Measurements from ENCODE around the gene MTOR.

The MTOR gene

DNA sequence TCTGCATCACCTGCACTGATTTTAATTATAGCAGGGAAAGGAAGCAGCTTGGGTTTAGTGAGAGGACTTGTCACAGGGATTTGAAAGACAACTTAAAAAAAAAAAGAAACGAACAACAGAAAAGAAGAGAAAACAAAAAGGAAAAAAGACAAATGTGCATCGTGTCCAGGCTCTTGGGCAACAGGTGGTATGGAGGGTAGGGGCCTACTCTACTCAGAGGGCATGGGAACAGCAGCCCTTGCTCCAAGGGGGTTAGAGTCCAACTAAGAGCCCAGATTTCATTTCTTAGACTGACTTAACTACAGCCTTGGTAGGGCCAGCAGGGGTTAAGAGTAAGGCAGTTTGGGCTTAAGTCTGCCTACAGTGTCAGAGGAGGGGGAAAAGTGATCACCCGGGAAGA, 147.4 kb downstream of the MTOR start:
- Histone ChIP-seq H2BK120ac (ENCODE audit: insufficient read depth, low read length, poor library complexity) (no peak overlapping the region), H3K14ac (ENCODE audit: low read length) (no peak overlapping the region), H3K9ac (ENCODE audit: low read length) (no peak overlapping the region), H3K4me1 (ENCODE audit: control insufficient read depth in 1 of 2, insufficient read depth in 2 of 2, low read length in 2 of 2) (no peaks in the 10 kb centered on the region), H3K18ac (ENCODE audit: low read length) (no peak overlapping the region), H2BK12ac (ENCODE audit: low read length) (no peak overlapping the region), H3K36me3 (ENCODE audit: control insufficient read depth in 1 of 2, insufficient read depth in 2 of 2, low read length in 2 of 2) (peaks cover 28 to 46% of the 10 kb centered on the region in 2 experiments), H4K12ac (ENCODE audit: low read depth, low read length) (no peak overlapping the region), H2BK5ac (ENCODE audit: low read depth, low read length, poor library complexity) (no peak overlapping the region), H3K4me2 (ENCODE audit: low read length) (no peak overlapping the region), H3K4ac (ENCODE audit: low read depth, low read length) (no peak overlapping the region), H3K27ac (ENCODE audit: low read depth, low read length) (no peak overlapping the region), H4K8ac (ENCODE audit: low read depth, low read length) (no peak overlapping the region), H4K91ac (ENCODE audit: low read depth, low read length) (no peak overlapping the region), H3K23ac (ENCODE audit: low read length) (no peak overlapping the region), H3K27me3 (ENCODE audit: insufficient read depth, low read length) (no peaks in the 10 kb centered on the region), H3K79me1 (ENCODE audit: low read length) (no peaks in the 10 kb centered on the region), H2AK5ac (ENCODE audit: low read length) (no peak overlapping the region), H2AFZ (ENCODE audit: insufficient read depth, low read length, poor library complexity) (no peak overlapping the region), H3K9me3 (ENCODE audit: insufficient read depth, low read depth, low read length) (no peaks in the 10 kb centered on the region), H3K4me3 (ENCODE audit: low read depth, low read length) (no peak overlapping the region), H3K79me2 (ENCODE audit: control insufficient read depth, insufficient read depth, low read length, poor library complexity) (no peaks in the 10 kb centered on the region)
- no CpG with 5 or more reads among the region's 3 CpGs for whole genome bisulfite sequencing (ENCODE audit: extremely low coverage, insufficient coverage, insufficient read length)
- DNase-seq = no peak

DNA sequence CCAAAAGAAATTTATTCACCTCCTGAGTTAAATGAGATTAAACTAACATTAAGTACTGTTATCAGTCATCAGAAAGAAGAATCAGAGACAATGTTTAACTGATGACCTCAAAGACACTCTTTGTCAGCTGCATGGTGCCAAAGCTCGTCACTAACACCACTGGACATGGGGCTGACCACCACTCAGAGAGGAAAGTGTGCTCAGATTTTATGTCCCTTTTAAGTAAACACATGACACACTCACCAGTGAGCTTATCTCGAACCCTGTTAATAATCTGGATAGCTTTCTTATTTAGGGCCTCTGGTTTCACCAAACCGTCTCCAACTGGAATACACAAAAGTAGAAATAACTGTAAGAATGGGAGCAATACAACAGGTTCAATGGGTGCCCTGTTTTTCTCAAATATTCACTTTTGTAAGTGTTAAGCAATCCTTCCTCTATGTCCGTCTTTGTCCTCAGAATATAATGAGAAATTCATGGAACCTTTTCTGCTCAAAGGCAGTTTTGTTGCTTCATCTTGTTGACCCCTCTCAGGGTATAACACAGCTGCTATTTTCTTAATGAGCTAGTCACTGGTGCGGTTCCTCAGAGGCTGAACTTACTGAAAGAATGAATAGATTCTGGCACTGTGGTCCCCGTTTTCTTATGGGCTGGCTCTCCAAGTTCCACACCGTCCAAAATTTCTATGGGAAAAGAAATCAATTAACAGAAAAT, 153.1 kb downstream of the MTOR start:
- H4K12ac ChIP-seq (ENCODE audit: low read depth, low read length) = no peak overlapping the region
- H2BK120ac ChIP-seq (ENCODE audit: insufficient read depth, low read length, poor library complexity) = no peak overlapping the region
- WGBS (ENCODE audit: extremely low coverage, insufficient coverage, insufficient read length) = no CpG with 5 or more reads among the region's 7 CpGs
- no peaks in the 10 kb centered on the region for H3K79me2 ChIP-seq (ENCODE audit: control insufficient read depth, insufficient read depth, low read length, poor library complexity)
- peaks cover 2% of the 10 kb centered on the region for H3K9me3 ChIP-seq (ENCODE audit: insufficient read depth, low read depth, low read length)
- H2AFZ ChIP-seq (ENCODE audit: insufficient read depth, low read length, poor library complexity) = no peak overlapping the region
- H3K4me1 ChIP-seq (ENCODE audit: control insufficient read depth in 1 of 2, insufficient read depth in 2 of 2, low read length in 2 of 2) = no peaks in the 10 kb centered on the region
- no peak overlapping the region for H3K4me3 ChIP-seq (ENCODE audit: low read depth, low read length)
- DNase-seq = no peak
- no peak overlapping the region for H3K4ac ChIP-seq (ENCODE audit: low read depth, low read length)
- no peak overlapping the region for H2BK12ac ChIP-seq (ENCODE audit: low read length)
- H2BK5ac ChIP-seq (ENCODE audit: low read depth, low read length, poor library complexity) = no peak overlapping the region
- peaks cover 32 to 49% of the 10 kb centered on the region in 2 experiments for H3K36me3 ChIP-seq (ENCODE audit: control insufficient read depth in 1 of 2, insufficient read depth in 2 of 2, low read length in 2 of 2)
- no peak overlapping the region for H4K8ac ChIP-seq (ENCODE audit: low read depth, low read length)
- no peak overlapping the region for H3K27ac ChIP-seq (ENCODE audit: low read depth, low read length)
- no peak overlapping the region for H3K4me2 ChIP-seq (ENCODE audit: low read length)
- no peak overlapping the region for H2AK5ac ChIP-seq (ENCODE audit: low read length)
- no peaks in the 10 kb centered on the region for H3K79me1 ChIP-seq (ENCODE audit: low read length)
- H3K18ac ChIP-seq (ENCODE audit: low read length) = no peak overlapping the region
- no peak overlapping the region for H3K14ac ChIP-seq (ENCODE audit: low read length)
- H3K9ac ChIP-seq (ENCODE audit: low read length) = no peak overlapping the region
- no peaks in the 10 kb centered on the region for H3K27me3 ChIP-seq (ENCODE audit: insufficient read depth, low read length)
- H4K91ac ChIP-seq (ENCODE audit: low read depth, low read length) = no peak overlapping the region
- no peak overlapping the region for H3K23ac ChIP-seq (ENCODE audit: low read length)

DNA sequence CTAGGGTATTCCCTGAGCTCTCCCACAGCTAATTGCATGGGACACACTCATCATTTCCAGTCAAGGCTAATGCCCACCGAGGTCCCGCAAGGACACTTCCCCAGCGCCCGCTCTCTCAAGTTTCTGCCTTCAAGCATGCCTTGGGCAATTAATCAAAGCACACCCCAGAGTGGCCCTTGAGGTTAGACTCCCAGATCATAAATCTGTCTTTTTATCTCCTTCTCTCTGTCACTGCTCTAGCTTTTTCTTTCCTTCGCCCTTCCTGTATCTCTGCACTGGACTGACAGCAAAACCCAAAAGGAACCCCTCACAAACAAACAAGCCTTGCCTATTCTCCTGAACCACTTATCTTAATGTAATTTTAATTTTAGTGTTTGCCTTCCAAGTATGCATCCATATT, 154.8 kb downstream of the MTOR start:
- H3K18ac ChIP-seq (ENCODE audit: low read length) = no peak overlapping the region
- no CpG with 5 or more reads among the region's 5 CpGs for WGBS (ENCODE audit: extremely low coverage, insufficient coverage, insufficient read length)

DNA sequence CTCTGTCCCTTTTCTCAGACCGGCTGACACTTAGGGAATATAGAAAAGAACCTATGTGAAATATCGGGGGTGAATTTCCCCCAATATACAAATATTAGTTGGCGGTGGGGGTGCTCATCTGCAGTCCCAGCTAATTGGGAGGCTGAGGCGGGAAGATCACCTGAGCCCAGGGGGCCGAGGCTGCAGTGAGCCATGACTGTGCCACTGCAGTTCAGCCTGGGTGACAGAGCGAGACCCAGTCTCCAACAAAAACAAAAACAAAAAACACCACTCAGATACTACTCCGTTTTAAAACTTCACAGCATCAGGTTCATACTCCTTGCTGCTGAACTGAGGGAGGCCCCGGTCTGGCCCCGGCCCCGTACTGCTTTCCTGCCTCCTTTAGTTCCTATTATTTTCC, 156.8 kb downstream of the MTOR start:
- Histone ChIP-seq H3K4ac (ENCODE audit: low read depth, low read length) (no peak overlapping the region), H3K27ac (ENCODE audit: low read depth, low read length) (no peak overlapping the region), H4K91ac (ENCODE audit: low read depth, low read length) (no peak overlapping the region), H3K36me3 (ENCODE audit: control insufficient read depth in 1 of 2, insufficient read depth in 2 of 2, low read length in 2 of 2) (peaks cover 17 to 30% of the 10 kb centered on the region in 2 experiments), H3K14ac (ENCODE audit: low read length) (no peak overlapping the region), H3K79me1 (ENCODE audit: low read length) (no peaks in the 10 kb centered on the region), H3K4me2 (ENCODE audit: low read length) (no peak overlapping the region), H3K79me2 (ENCODE audit: control insufficient read depth, insufficient read depth, low read length, poor library complexity) (no peaks in the 10 kb centered on the region), H3K23ac (ENCODE audit: low read length) (no peak overlapping the region), H2AFZ (ENCODE audit: insufficient read depth, low read length, poor library complexity) (no peak overlapping the region), H4K8ac (ENCODE audit: low read depth, low read length) (no peak overlapping the region), H4K12ac (ENCODE audit: low read depth, low read length) (no peak overlapping the region), H3K18ac (ENCODE audit: low read length) (no peak overlapping the region), H2AK5ac (ENCODE audit: low read length) (no peak overlapping the region), H3K9ac (ENCODE audit: low read length) (no peak overlapping the region), H2BK12ac (ENCODE audit: low read length) (no peak overlapping the region), H2BK5ac (ENCODE audit: low read depth, low read length, poor library complexity) (no peak overlapping the region), H2BK120ac (ENCODE audit: insufficient read depth, low read length, poor library complexity) (no peak overlapping the region), H3K9me3 (ENCODE audit: insufficient read depth, low read depth, low read length) (peaks cover 2% of the 10 kb centered on the region), H3K4me1 (ENCODE audit: control insufficient read depth in 1 of 2, insufficient read depth in 2 of 2, low read length in 2 of 2) (no peaks in the 10 kb centered on the region), H3K27me3 (ENCODE audit: insufficient read depth, low read length) (no peaks in the 10 kb centered on the region), H3K4me3 (ENCODE audit: low read depth, low read length) (no peak overlapping the region)
- WGBS (ENCODE audit: extremely low coverage, insufficient coverage, insufficient read length) = no CpG with 5 or more reads among the region's 10 CpGs
- no peak for DNase-seq

More for the DNA sequence above, 154.8 kb downstream of the MTOR start:
- H2AFZ ChIP-seq (ENCODE audit: insufficient read depth, low read length, poor library complexity) = no peak overlapping the region
- no peaks in the 10 kb centered on the region for H3K79me1 ChIP-seq (ENCODE audit: low read length)
- H3K4me1 ChIP-seq (ENCODE audit: control insufficient read depth in 1 of 2, insufficient read depth in 2 of 2, low read length in 2 of 2) = no peaks in the 10 kb centered on the region
- H2AK5ac ChIP-seq (ENCODE audit: low read length) = no peak overlapping the region
- H3K36me3 ChIP-seq (ENCODE audit: control insufficient read depth in 1 of 2, insufficient read depth in 2 of 2, low read length in 2 of 2) = peaks cover 26 to 41% of the 10 kb centered on the region in 2 experiments
- H4K91ac ChIP-seq (ENCODE audit: low read depth, low read length) = no peak overlapping the region
- no peak overlapping the region for H3K4me2 ChIP-seq (ENCODE audit: low read length)
- no peak overlapping the region for H3K23ac ChIP-seq (ENCODE audit: low read length)
- no peak overlapping the region for H4K8ac ChIP-seq (ENCODE audit: low read depth, low read length)
- H3K4me3 ChIP-seq (ENCODE audit: low read depth, low read length) = no peak overlapping the region
- no peak overlapping the region for H3K9ac ChIP-seq (ENCODE audit: low read length)
- no peak overlapping the region for H3K14ac ChIP-seq (ENCODE audit: low read length)
- peaks cover 2% of the 10 kb centered on the region for H3K9me3 ChIP-seq (ENCODE audit: insufficient read depth, low read depth, low read length)
- no peak overlapping the region for H2BK5ac ChIP-seq (ENCODE audit: low read depth, low read length, poor library complexity)
- no peaks in the 10 kb centered on the region for H3K79me2 ChIP-seq (ENCODE audit: control insufficient read depth, insufficient read depth, low read length, poor library complexity)
- no peak overlapping the region for H3K4ac ChIP-seq (ENCODE audit: low read depth, low read length)
- H3K27ac ChIP-seq (ENCODE audit: low read depth, low read length) = no peak overlapping the region
- no peak overlapping the region for H4K12ac ChIP-seq (ENCODE audit: low read depth, low read length)
- no peaks in the 10 kb centered on the region for H3K27me3 ChIP-seq (ENCODE audit: insufficient read depth, low read length)
- no peak for DNase-seq
- no peak overlapping the region for H2BK120ac ChIP-seq (ENCODE audit: insufficient read depth, low read length, poor library complexity)
- no peak overlapping the region for H2BK12ac ChIP-seq (ENCODE audit: low read length)

Data from trophoblast cell (in vitro differentiated cells and primary cell).